Neural crest cell (in vitro differentiated cells): Measurements from ENCODE around the gene DCTN5. TPM values are rescaled to one million over a fixed set of nuclear protein-coding genes. Genes with fewer than 3 reads are reported as not detected.

Source experiments
- DNase-seq: peaks from one replicate; pipeline ENCODE4 v3.0.0; 2021; ENCODE audit warnings: low read depth, mixed read lengths, low spot score
- H3K27ac Mint-ChIP-seq: one replicate; pipeline ENCODE4 v1.8.0; 2021; ENCODE audit warnings: mild to moderate bottlenecking, mixed read lengths; ENCODE audit not compliant: unreplicated experiment
- H3K27me3 Mint-ChIP-seq: 2 replicates; pipeline ENCODE4 v1.8.0; 2021; ENCODE audit warnings: low read depth, mild to moderate bottlenecking, mixed read lengths
- H3K36me3 Mint-ChIP-seq: 2 replicates; pipeline ENCODE4 v1.8.0; 2021; ENCODE audit warnings: low read depth, mild to moderate bottlenecking, mixed read lengths
- H3K4me1 Mint-ChIP-seq: 2 replicates; pipeline ENCODE4 v1.8.0; 2021; ENCODE audit warnings: mixed read lengths
- H3K4me3 Mint-ChIP-seq: one replicate; pipeline ENCODE4 v1.8.0; 2021; ENCODE audit warnings: mild to moderate bottlenecking, mixed read lengths
- H3K9me3 Mint-ChIP-seq: 2 replicates; pipeline ENCODE4 v1.8.0; 2021; ENCODE audit warnings: mixed read lengths
- total RNA-seq: library from RNA; stranded (reverse); gene quantifications from 2 replicates; pipeline ENCODE4 v1.2.1, GENCODE V29; 2021
- TF ChIP-seq, protein P1 (sequence below): fragments of 200-600 bp; sonication (generic); conservative IDR thresholded peaks from 2 replicates; pipeline ENCODE4 v1.5.0; 2021; ENCODE audit warnings: antibody characterized with exemption, mild to moderate bottlenecking

Gene DCTN5
- total RNA-seq, 1 donor from 2014 or later, result 96.7 TPM

DNA sequence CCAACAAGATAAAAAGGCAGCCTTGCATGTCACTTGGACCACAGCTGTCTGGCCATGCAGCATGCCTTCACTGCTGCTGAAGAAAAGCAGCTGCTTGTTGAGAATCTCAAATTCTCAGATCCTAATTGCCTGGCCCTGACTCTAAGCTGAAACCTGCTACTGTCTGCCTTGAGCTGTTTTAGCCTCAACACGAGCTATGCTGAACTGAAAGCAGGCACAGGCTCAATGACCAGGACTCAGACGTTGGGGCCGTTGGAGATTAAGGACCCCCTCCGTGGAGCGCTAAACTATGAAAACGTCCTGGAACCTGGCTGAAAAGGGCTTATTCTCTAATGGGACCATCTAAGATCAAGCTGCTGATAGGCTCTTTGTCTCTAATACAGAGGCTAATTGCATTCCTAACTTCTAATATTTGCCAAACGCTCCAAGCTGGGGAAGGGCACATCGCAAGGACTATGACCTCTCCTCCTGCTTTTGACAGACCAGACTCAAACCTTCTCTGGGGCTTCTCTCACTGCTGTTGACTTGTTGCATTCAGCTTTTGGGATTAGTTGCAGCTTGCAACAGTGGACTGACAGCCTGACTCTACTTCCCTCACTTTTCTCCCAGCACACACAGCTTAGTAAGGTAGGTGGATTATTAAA, 32.8 kb downstream of the DCTN5 start:
- Mint-ChIP-seq H3K27ac (no peak overlapping the region), H3K4me1 (peaks cover 5% of the 10 kb centered on the region), H3K27me3 (no peaks in the 10 kb centered on the region), H3K36me3 (peaks cover 2% of the 10 kb centered on the region), H3K9me3 (no peaks in the 10 kb centered on the region), H3K4me3 (no peak overlapping the region)
- TF ChIP-seq, protein P1, sequence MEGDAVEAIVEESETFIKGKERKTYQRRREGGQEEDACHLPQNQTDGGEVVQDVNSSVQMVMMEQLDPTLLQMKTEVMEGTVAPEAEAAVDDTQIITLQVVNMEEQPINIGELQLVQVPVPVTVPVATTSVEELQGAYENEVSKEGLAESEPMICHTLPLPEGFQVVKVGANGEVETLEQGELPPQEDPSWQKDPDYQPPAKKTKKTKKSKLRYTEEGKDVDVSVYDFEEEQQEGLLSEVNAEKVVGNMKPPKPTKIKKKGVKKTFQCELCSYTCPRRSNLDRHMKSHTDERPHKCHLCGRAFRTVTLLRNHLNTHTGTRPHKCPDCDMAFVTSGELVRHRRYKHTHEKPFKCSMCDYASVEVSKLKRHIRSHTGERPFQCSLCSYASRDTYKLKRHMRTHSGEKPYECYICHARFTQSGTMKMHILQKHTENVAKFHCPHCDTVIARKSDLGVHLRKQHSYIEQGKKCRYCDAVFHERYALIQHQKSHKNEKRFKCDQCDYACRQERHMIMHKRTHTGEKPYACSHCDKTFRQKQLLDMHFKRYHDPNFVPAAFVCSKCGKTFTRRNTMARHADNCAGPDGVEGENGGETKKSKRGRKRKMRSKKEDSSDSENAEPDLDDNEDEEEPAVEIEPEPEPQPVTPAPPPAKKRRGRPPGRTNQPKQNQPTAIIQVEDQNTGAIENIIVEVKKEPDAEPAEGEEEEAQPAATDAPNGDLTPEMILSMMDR, result no peak
- DNase-seq, result no peak

DNA sequence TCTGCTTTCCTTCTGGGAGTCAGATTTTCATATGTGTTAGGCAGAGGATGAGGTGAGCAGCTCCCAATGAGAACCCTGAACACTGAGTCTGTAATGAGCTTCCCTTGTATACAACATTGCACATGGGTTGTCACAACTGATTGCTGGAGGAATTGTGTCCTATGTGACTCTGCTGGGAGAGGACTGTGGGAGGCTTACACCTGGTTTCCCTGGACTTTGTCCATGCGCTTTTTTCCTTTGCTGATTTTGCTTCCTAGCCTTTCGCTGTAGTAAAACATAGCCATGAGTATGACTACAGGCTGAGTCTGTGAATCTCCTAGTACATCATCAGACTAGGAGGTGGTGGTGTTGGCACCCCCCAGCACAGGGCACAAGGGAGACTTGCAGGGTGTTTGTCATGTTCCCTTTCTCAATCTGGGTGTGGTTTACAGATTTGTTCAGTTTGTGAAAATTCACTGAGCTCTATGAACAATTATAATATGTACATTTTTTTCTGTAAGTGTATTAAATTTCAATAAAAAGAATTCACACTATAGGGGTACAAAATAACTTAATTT, 35.7 kb downstream of the DCTN5 start:
- no peak overlapping the region for H3K27ac Mint-ChIP-seq
- peak overlapping the region; percentile 98 for H3K4me3 Mint-ChIP-seq
- H3K9me3 Mint-ChIP-seq, result no peaks in the 10 kb centered on the region
- TF ChIP-seq, protein P1, result no peak
- no peaks in the 10 kb centered on the region for H3K27me3 Mint-ChIP-seq
- DNase-seq, result no peak
- H3K36me3 Mint-ChIP-seq, result peaks cover 2% of the 10 kb centered on the region
- H3K4me1 Mint-ChIP-seq, result peaks cover 34% of the 10 kb centered on the region

DNA sequence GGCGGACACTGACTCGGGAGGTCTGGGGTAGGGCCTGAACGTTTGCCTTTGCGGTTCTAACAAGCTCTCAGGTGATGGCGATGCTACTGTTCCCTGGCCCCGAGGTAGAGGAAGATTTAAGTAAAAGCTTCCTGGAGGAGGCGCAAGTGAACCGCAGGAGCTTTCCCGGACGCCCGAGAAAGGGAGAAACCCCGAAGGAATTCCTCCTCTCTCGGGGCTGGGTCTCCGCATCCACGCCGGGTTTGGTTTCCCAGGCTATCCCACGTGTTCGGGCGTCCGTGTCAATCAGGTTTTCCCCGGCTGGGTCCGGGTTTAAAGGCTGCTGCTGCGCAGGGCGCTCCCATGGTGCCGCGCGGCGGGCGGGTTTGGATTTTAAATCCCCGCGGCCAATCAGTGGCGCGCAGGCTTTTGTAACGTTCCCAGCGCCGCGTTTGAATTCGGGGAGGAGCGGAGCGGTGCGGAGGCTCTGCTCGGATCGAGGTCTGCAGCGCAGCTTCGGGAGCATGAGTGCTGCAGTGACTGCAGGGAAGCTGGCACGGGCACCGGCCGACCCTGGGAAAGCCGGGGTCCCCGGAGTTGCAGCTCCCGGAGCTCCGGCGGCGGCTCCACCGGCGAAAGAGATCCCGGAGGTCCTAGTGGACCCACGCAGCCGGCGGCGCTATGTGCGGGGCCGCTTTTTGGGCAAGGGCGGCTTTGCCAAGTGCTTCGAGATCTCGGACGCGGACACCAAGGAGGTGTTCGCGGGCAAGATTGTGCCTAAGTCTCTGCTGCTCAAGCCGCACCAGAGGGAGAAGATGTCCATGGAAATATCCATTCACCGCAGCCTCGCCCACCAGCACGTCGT, 37.4 kb downstream of the DCTN5 start, which contains the start of gene PLK1:
PLK1 (plus strand) TSS at position 460 of the 844 bp plus-strand sequence; CDS start at position 504, 44 bp downstream.
- Mint-ChIP-seq H3K9me3 (no peaks in the 10 kb centered on the region), H3K27ac (peak within 1 kb of the TSS; percentile 88), H3K36me3 (peaks cover 5% of the 10 kb centered on the region), H3K4me3 (peak within 1 kb of the TSS; percentile 98), H3K4me1 (peaks cover 36% of the 10 kb centered on the region), H3K27me3 (no peaks in the 10 kb centered on the region)
- TF ChIP-seq, protein P1, result peak; percentile 56
- peak; percentile 80 for DNase-seq

DNA sequence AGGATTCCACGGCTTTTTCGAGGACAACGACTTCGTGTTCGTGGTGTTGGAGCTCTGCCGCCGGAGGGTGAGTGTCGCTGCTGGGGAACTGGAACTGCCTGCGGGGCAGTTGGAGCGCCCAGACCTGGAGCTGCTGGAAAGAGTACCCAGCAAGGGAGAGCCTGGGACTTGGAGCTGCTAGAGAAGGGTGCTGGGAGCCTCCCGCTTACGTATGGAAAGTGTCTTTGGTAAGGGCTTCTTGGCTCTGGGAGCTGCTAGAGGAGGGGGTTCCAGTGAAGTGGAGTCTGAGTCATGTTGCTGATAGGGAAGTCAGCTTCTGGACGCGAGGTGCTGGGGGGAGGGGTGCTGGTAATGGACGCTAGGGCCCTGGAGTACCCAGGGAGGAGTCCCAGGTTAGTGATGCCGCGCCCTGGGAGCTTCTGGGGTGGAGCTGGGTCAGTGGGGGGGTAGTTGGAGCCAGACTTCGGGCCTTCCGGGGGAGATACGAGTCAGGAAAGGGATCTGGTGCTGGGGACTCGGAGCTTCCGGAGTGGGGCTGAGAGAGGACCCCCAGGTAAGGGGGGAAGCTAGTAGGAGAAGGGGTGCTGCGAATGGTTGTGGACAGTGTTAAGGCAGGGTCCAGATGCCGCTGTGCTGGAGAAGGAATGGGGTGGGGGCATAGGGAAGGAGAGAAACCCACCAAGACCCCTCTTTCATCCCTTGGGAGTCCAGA, 38.2 kb downstream of the DCTN5 start:
- peaks cover 36% of the 10 kb centered on the region for H3K4me1 Mint-ChIP-seq
- peak overlapping the region; percentile 88 for H3K27ac Mint-ChIP-seq
- H3K36me3 Mint-ChIP-seq, result peaks cover 10% of the 10 kb centered on the region
- H3K4me3 Mint-ChIP-seq, result peak overlapping the region; percentile 98
- DNase-seq, result peak; percentile 11
- no peaks in the 10 kb centered on the region for H3K9me3 Mint-ChIP-seq
- no peaks in the 10 kb centered on the region for H3K27me3 Mint-ChIP-seq
- TF ChIP-seq, protein P1, result no peak

DNA sequence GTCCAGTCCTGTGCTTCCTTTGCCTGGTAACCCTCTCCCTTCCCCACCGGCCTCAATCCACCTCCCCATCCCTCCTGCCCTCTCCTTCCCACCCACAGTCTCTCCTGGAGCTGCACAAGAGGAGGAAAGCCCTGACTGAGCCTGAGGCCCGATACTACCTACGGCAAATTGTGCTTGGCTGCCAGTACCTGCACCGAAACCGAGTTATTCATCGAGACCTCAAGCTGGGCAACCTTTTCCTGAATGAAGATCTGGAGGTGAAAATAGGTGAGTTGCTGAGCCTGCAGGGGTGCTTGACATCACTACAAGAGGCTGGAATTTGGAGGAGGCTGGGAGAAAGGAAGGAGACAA, 38.7 kb downstream of the DCTN5 start:
- Mint-ChIP-seq H3K27me3 (no peaks in the 10 kb centered on the region), H3K9me3 (no peaks in the 10 kb centered on the region), H3K4me3 (peak overlapping the region; percentile 98), H3K4me1 (peaks cover 36% of the 10 kb centered on the region), H3K27ac (peak overlapping the region; percentile 88), H3K36me3 (peaks cover 10% of the 10 kb centered on the region)
- TF ChIP-seq, protein P1, result no peak
- no peak for DNase-seq
